HepG2 (cell line): Measurements from ENCODE around the gene CST4. TPM values are rescaled to one million over a fixed set of nuclear protein-coding genes. Genes with fewer than 3 reads are reported as not detected.

ENCODE experiments used
- ATF7 ChIP-seq, 2 experiments: fragments of 450-650 bp in 1 of 2; sonication (generic) in 1 of 2; formaldehyde crosslinking in 1 of 2; IDR thresholded peaks; 2 replicates each; pipeline versions ENCODE4 v1.4.0 to v1.6.1; 2016 to 2020; ENCODE audit warnings: antibody characterized with exemption in 1 of 2, mild to moderate bottlenecking in 1 of 2, missing genetic modification reagents in 1 of 2
- EED ChIP-seq: sonication (generic); formaldehyde crosslinking; IDR thresholded peaks from 2 replicates; pipeline ENCODE4 v1.5.0; 2020; ENCODE audit warnings: mild to moderate bottlenecking, missing genetic modification reagents
- FOXA1 ChIP-seq, 2 experiments: fragments of 450-650 bp in 1 of 2; sonication (generic) in 1 of 2; formaldehyde crosslinking in 1 of 2; IDR thresholded peaks; 2 replicates each; pipeline versions ENCODE4 v1.4.0 to v1.6.1; 2016 to 2020; ENCODE audit warnings: missing genetic modification reagents in 1 of 2
- HNRNPL ChIP-seq: fragments of 200-400 bp; formaldehyde crosslinking; IDR thresholded peaks from 2 replicates; pipeline ENCODE4 v1.6.1; 2017; ENCODE audit warnings: mild to moderate bottlenecking, low read depth, low read length
- KLF15 ChIP-seq: sonication (generic); formaldehyde crosslinking; IDR thresholded peaks from 2 replicates; pipeline ENCODE4 v1.8.1; 2023; ENCODE audit warnings: borderline replicate concordance, mild to moderate bottlenecking, inconsistent platforms, missing genetic modification reagents, mixed read lengths
- NAIF1 ChIP-seq: sonication (generic); formaldehyde crosslinking; IDR thresholded peaks from 2 replicates; pipeline ENCODE4 v1.5.0; 2020; ENCODE audit warnings: mild to moderate bottlenecking, missing genetic modification reagents, borderline replicate concordance
- NFE2 ChIP-seq: sonication (generic); formaldehyde crosslinking; IDR thresholded peaks from 2 replicates; pipeline ENCODE4 v1.4.0; 2020; ENCODE audit warnings: missing genetic modification reagents
- NFYB ChIP-seq: sonication (generic); formaldehyde crosslinking; IDR thresholded peaks from 2 replicates; pipeline ENCODE4 v1.4.0; 2020; ENCODE audit warnings: missing genetic modification reagents
- ZFP41 ChIP-seq: sonication (generic); formaldehyde crosslinking; IDR thresholded peaks from 2 replicates; pipeline ENCODE4 v1.4.0; 2020; ENCODE audit warnings: mild to moderate bottlenecking, missing genetic modification reagents, borderline replicate concordance
- ZFYVE20 ChIP-seq: sonication (generic); formaldehyde crosslinking; IDR thresholded peaks from 2 replicates; pipeline ENCODE4 v1.8.0; 2023; ENCODE audit warnings: low read depth, mild to moderate bottlenecking, moderate library complexity, missing genetic modification reagents, borderline replicate concordance
- ZNF644 ChIP-seq: IDR thresholded peaks from 2 replicates; pipeline ENCODE4 v1.6.1; 2016; ENCODE audit warnings: low read depth
- ZNF775 ChIP-seq: sonication (generic); formaldehyde crosslinking; IDR thresholded peaks from 2 replicates; pipeline ENCODE4 v1.4.0; 2020; ENCODE audit warnings: missing genetic modification reagents, mild to moderate bottlenecking, moderate library complexity, borderline replicate concordance
- ZSCAN21 ChIP-seq: sonication (generic); formaldehyde crosslinking; IDR thresholded peaks from 2 replicates; pipeline ENCODE4 v1.8.0; 2022; ENCODE audit warnings: mild to moderate bottlenecking, missing genetic modification reagents, moderate library complexity, borderline replicate concordance
- ZZZ3 ChIP-seq: sonication (generic); formaldehyde crosslinking; IDR thresholded peaks from 2 replicates; pipeline ENCODE4 v1.4.0; 2020; ENCODE audit warnings: missing genetic modification reagents, mild to moderate bottlenecking, borderline replicate concordance
- polyA plus RNA-seq, 8 experiments: library from polyadenylated mRNA; depleted of rRNA in 3 of 8; stranded (reverse) in 7 of 8; unstranded in 1 of 8; fragments of >200 nt; fragmentation: Illumina TruSeq in 4 of 8; extraction: Trizol in 4 of 8; gene quantifications; 2 replicates each; pipeline versions ENCODE4 v1.2.1 to v1.2.3, GENCODE V29; 2011 to 2016; ENCODE audit warnings: low read depth in 4 of 8, missing spikeins in 1 of 8, mixed read lengths in 1 of 8; ENCODE audit not compliant: insufficient read depth in 1 of 8
- total RNA-seq, 5 experiments: library from RNA; depleted of rRNA; stranded (reverse); fragments of >200 nt; fragmentation: Illumina TruSeq; extraction: Trizol; gene quantifications; 2 replicates each; pipeline ENCODE4 v1.2.3, GENCODE V29; 2016; ENCODE audit warnings: low read depth in 1 of 5
- TF ChIP-seq, protein P1 (sequence below): sonication (generic); formaldehyde crosslinking; IDR thresholded peaks from 2 replicates; pipeline ENCODE4 v1.8.0; 2022; ENCODE audit warnings: missing genetic modification reagents, low read depth, mild to moderate bottlenecking, borderline replicate concordance
- TF ChIP-seq, protein P2 (sequence below): sonication (generic); formaldehyde crosslinking; IDR thresholded peaks from 2 replicates; pipeline ENCODE4 v1.4.0; 2020; ENCODE audit warnings: mild to moderate bottlenecking, low read depth, missing genetic modification reagents
- TF ChIP-seq, protein P3 (sequence below): sonication (generic); formaldehyde crosslinking; IDR thresholded peaks from 2 replicates; pipeline ENCODE4 v1.9.0; 2022; ENCODE audit warnings: missing genetic modification reagents, mild to moderate bottlenecking, borderline replicate concordance
- TF ChIP-seq, protein P4 (sequence below): sonication (generic); formaldehyde crosslinking; IDR thresholded peaks from 2 replicates; pipeline ENCODE4 v1.5.1; 2020; ENCODE audit warnings: mild to moderate bottlenecking, missing genetic modification reagents, moderate library complexity
- TF ChIP-seq, protein P5 (sequence below): sonication (generic); formaldehyde crosslinking; IDR thresholded peaks from 2 replicates; pipeline ENCODE4 v1.4.0; 2020; ENCODE audit warnings: missing genetic modification reagents, mild to moderate bottlenecking, borderline replicate concordance

CST4 gene
- total and polyA plus RNA-seq, 2 of the 13 experiments (the other 11 are each of a cell fraction or from before 2014, with no cell fraction given): not detected

DNA sequence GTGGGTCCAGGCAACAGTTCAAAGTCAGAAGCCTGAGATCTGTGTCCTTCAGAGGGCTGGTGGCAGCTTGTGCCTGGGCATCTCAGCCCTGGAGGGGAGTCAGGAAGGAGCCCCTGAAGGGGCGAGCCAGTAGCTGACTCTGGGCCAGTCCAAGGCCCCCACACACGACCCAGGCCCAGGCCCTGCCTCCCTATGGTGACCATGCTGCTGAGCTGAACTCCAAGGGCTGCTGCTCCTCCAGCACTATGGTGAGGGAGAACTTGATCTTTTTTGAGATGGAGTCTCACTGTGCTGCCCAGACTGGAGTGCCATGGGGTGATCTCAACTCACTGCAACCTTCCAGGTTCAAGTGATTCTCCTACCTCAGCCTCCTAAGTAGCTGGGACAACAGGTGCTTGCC, 35.9 kb downstream of the CST4 start (continued):
- TF ChIP-seq, protein P1, sequence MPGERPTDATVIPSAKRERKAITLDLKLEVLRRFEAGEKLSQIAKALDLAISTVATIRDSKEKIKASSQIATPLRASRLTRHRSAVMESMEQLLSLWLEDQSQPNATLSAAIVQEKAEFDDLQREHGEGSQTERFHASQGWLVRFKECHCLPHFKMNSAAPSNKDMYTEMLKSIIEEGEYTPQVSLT: no peak
- TF ChIP-seq ZSCAN21 (CRISPR knock-in tag) (0 out of 2 replicates have a peak, but pooled peaks have one; percentile 47), HNRNPL (no peak), NFYB (CRISPR knock-in tag) (no peak), ZFYVE20 (CRISPR knock-in tag) (no peak), KLF15 (CRISPR knock-in tag) (no peak), FOXA1 (IDR thresholded peaks at IDR 0.05) (no peak), FOXA1 (CRISPR knock-in tag; IDR thresholded peaks at IDR 0.05) (no peak), NFE2 (CRISPR knock-in tag) (no peak), EED (CRISPR knock-in tag) (no peak), ZNF644 (CRISPR knock-in tag) (peak; percentile 42; the same call in 1 of the 2 replicates), ZNF775 (CRISPR knock-in tag) (no peak), ZZZ3 (CRISPR knock-in tag) (no peak), ZFP41 (no peak), ATF7 (IDR thresholded peaks at IDR 0.05) (no peak), ATF7 (CRISPR knock-in tag; IDR thresholded peaks at IDR 0.05) (no peak), NAIF1 (CRISPR knock-in tag) (no peak)
- TF ChIP-seq, protein P2, sequence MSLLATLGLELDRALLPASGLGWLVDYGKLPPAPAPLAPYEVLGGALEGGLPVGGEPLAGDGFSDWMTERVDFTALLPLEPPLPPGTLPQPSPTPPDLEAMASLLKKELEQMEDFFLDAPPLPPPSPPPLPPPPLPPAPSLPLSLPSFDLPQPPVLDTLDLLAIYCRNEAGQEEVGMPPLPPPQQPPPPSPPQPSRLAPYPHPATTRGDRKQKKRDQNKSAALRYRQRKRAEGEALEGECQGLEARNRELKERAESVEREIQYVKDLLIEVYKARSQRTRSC (CRISPR knock-in tag): no peak
- TF ChIP-seq, protein P3, sequence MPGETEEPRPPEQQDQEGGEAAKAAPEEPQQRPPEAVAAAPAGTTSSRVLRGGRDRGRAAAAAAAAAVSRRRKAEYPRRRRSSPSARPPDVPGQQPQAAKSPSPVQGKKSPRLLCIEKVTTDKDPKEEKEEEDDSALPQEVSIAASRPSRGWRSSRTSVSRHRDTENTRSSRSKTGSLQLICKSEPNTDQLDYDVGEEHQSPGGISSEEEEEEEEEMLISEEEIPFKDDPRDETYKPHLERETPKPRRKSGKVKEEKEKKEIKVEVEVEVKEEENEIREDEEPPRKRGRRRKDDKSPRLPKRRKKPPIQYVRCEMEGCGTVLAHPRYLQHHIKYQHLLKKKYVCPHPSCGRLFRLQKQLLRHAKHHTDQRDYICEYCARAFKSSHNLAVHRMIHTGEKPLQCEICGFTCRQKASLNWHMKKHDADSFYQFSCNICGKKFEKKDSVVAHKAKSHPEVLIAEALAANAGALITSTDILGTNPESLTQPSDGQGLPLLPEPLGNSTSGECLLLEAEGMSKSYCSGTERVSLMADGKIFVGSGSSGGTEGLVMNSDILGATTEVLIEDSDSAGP (CRISPR knock-in tag): 0 out of 2 replicates have a peak, but pooled peaks have one; percentile 31
- TF ChIP-seq, protein P4, sequence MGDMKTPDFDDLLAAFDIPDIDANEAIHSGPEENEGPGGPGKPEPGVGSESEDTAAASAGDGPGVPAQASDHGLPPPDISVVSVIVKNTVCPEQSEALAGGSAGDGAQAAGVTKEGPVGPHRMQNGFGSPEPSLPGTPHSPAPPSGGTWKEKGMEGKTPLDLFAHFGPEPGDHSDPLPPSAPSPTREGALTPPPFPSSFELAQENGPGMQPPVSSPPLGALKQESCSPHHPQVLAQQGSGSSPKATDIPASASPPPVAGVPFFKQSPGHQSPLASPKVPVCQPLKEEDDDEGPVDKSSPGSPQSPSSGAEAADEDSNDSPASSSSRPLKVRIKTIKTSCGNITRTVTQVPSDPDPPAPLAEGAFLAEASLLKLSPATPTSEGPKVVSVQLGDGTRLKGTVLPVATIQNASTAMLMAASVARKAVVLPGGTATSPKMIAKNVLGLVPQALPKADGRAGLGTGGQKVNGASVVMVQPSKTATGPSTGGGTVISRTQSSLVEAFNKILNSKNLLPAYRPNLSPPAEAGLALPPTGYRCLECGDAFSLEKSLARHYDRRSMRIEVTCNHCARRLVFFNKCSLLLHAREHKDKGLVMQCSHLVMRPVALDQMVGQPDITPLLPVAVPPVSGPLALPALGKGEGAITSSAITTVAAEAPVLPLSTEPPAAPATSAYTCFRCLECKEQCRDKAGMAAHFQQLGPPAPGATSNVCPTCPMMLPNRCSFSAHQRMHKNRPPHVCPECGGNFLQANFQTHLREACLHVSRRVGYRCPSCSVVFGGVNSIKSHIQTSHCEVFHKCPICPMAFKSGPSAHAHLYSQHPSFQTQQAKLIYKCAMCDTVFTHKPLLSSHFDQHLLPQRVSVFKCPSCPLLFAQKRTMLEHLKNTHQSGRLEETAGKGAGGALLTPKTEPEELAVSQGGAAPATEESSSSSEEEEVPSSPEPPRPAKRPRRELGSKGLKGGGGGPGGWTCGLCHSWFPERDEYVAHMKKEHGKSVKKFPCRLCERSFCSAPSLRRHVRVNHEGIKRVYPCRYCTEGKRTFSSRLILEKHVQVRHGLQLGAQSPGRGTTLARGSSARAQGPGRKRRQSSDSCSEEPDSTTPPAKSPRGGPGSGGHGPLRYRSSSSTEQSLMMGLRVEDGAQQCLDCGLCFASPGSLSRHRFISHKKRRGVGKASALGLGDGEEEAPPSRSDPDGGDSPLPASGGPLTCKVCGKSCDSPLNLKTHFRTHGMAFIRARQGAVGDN (CRISPR knock-in tag): peak; percentile 32; the same call in 1 of the 2 replicates
- TF ChIP-seq, protein P5, sequence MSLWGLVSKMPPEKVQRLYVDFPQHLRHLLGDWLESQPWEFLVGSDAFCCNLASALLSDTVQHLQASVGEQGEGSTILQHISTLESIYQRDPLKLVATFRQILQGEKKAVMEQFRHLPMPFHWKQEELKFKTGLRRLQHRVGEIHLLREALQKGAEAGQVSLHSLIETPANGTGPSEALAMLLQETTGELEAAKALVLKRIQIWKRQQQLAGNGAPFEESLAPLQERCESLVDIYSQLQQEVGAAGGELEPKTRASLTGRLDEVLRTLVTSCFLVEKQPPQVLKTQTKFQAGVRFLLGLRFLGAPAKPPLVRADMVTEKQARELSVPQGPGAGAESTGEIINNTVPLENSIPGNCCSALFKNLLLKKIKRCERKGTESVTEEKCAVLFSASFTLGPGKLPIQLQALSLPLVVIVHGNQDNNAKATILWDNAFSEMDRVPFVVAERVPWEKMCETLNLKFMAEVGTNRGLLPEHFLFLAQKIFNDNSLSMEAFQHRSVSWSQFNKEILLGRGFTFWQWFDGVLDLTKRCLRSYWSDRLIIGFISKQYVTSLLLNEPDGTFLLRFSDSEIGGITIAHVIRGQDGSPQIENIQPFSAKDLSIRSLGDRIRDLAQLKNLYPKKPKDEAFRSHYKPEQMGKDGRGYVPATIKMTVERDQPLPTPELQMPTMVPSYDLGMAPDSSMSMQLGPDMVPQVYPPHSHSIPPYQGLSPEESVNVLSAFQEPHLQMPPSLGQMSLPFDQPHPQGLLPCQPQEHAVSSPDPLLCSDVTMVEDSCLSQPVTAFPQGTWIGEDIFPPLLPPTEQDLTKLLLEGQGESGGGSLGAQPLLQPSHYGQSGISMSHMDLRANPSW: 0 out of 2 replicates have a peak, but pooled peaks have one; percentile 10
